ENCODE measurements around the gene MRPL1. TPM values are rescaled to one million over a fixed set of nuclear protein-coding genes. Genes with fewer than 3 reads are reported as not detected.

The MRPL1 gene
- total and polyA plus RNA-seq, 2 of the 13 experiments (the other 11 are each of a cell fraction or from before 2014, with no cell fraction given), result 23.3 to 61.5 TPM

GRCh38 chr4:77990904-77991358, 128.3 kb downstream of the MRPL1 start (continued):
- no peak for TF ChIP-seq USF2 (IDR thresholded peaks at IDR 0.05; ENCODE audit: low read depth, low read length)
- no peak for TF ChIP-seq USF2 (CRISPR knock-in tag; IDR thresholded peaks at IDR 0.05; ENCODE audit: borderline replicate concordance)
- no peak for TF ChIP-seq ZNF407 (CRISPR knock-in tag; IDR thresholded peaks at IDR 0.05; ENCODE audit: not compliant biosample characterization)
- no peak for TF ChIP-seq ZNF446 (CRISPR knock-in tag; IDR thresholded peaks at IDR 0.05)
- TF ChIP-seq ZNF232 (CRISPR knock-in tag; IDR thresholded peaks at IDR 0.05; ENCODE audit: borderline replicate concordance), result no peak
- TF ChIP-seq HMG20A (CRISPR knock-in tag; IDR thresholded peaks at IDR 0.05; ENCODE audit: borderline replicate concordance), result peak; percentile 12; the same call in 1 of the 2 replicates
- no peak for TF ChIP-seq KLF13 (CRISPR knock-in tag; IDR thresholded peaks at IDR 0.05)
- no peak for TF ChIP-seq ZNF841 (CRISPR knock-in tag; IDR thresholded peaks at IDR 0.05; ENCODE audit: borderline replicate concordance)
- TF ChIP-seq MTF1 (CRISPR knock-in tag; IDR thresholded peaks at IDR 0.05), result no peak
- peak; percentile 64 for TF ChIP-seq SAP130 (CRISPR knock-in tag; IDR thresholded peaks at IDR 0.05; ENCODE audit: low read depth)
- no peak for TF ChIP-seq THYN1 (CRISPR knock-in tag; IDR thresholded peaks at IDR 0.05; ENCODE audit: borderline replicate concordance, low read depth)
- no peak for TF ChIP-seq MEIS2 (CRISPR knock-in tag; IDR thresholded peaks at IDR 0.05)
- peak; percentile 55; the same call in 1 of the 2 replicates for TF ChIP-seq AHDC1 (CRISPR knock-in tag; IDR thresholded peaks at IDR 0.05; ENCODE audit: borderline replicate concordance)
